IMR-90 (cell line): ENCODE data around the gene HNMT. TPM values are rescaled to one million over a fixed set of nuclear protein-coding genes. Genes with fewer than 3 reads are reported as not detected.

Experiments used
- ATAC-seq: fragments of 200-7000 bp; cut with Tn5 transposase; 2 replicates; pipeline ENCODE4 v1.9.1; 2020; ENCODE audit warnings: low read depth, mild to moderate bottlenecking, moderate library complexity
- BruUV-seq: library from RNA; stranded (reverse); fragments of 400-500 nt; replicated peaks from 2 replicates; lab custom pipeline; 2021; lab: Mats Ljungman, UMichigan
- CTCF ChIA-PET: fragments of 300-600 bp; formaldehyde crosslinking; extraction: SDS; loops from one replicate; lab custom pipeline; 2021; ENCODE audit warnings: antibody characterized with exemption; lab: Yijun Ruan, JAX
- POLR2A ChIA-PET: fragments of 300-600 bp; sonication (Branson Sonifier 250); formaldehyde crosslinking; loops from one replicate; lab custom pipeline; 2022; ENCODE audit warnings: antibody characterized with exemption; ENCODE audit not compliant: unreplicated experiment; lab: Charles Lee
- DNase-seq: peaks from one replicate; pipeline ENCODE4 v3.0.0; 2013
- H2AFZ ChIP-seq: replicated peaks from 2 replicates; pipeline ENCODE3; 2013; ENCODE audit warnings: low read length, mild to moderate bottlenecking; ENCODE audit not compliant: poor library complexity
- H2AK5ac ChIP-seq: 2 replicates; pipeline ENCODE4 v1.6.1; 2013; ENCODE audit warnings: low read depth, low read length, inconsistent platforms
- H2AK9ac ChIP-seq: replicated peaks from 2 replicates; pipeline ENCODE3; 2013; ENCODE audit warnings: mild to moderate bottlenecking, low read depth, low read length, moderate library complexity; ENCODE audit not compliant: poor library complexity
- H2BK120ac ChIP-seq: 2 replicates; pipeline ENCODE4 v1.6.1; 2013; ENCODE audit warnings: low read depth, low read length, inconsistent platforms
- H2BK15ac ChIP-seq: 3 replicates; pipeline ENCODE4 v1.6.1; 2013; ENCODE audit warnings: low read depth, low read length, inconsistent platforms
- H2BK20ac ChIP-seq: 2 replicates; pipeline ENCODE4 v1.6.1; 2013; ENCODE audit warnings: low read depth, mild to moderate bottlenecking, inconsistent platforms, low read length, moderate library complexity
- H2BK5ac ChIP-seq: 2 replicates; pipeline ENCODE4 v1.6.1; 2013; ENCODE audit warnings: mild to moderate bottlenecking, low read depth, low read length, inconsistent platforms; ENCODE audit not compliant: poor library complexity, severe bottlenecking
- H3K14ac ChIP-seq: replicated peaks from 2 replicates; pipeline ENCODE4 v1.6.1; 2013; ENCODE audit warnings: low read depth, low read length, inconsistent platforms
- H3K18ac ChIP-seq: 2 replicates; pipeline ENCODE4 v1.6.1; 2013; ENCODE audit warnings: low read depth, low read length, control low read depth
- H3K23ac ChIP-seq: 2 replicates; pipeline ENCODE4 v1.6.1; 2013; ENCODE audit warnings: low read depth, low read length, inconsistent platforms
- H3K27ac ChIP-seq: 2 replicates; pipeline ENCODE4 v1.5.1; 2013; ENCODE audit warnings: mild to moderate bottlenecking, control low read depth, low read length; ENCODE audit not compliant: insufficient read depth
- H3K27me3 ChIP-seq: 2 replicates; pipeline ENCODE4 v1.6.1; 2013; ENCODE audit warnings: low read length; ENCODE audit not compliant: control insufficient read depth, insufficient read depth
- H3K36me3 ChIP-seq: 2 replicates; pipeline ENCODE4 v1.6.1; 2013; ENCODE audit warnings: low read length, mixed read lengths; ENCODE audit not compliant: control insufficient read depth, insufficient read depth
- H3K4ac ChIP-seq: 2 replicates; pipeline ENCODE4 v1.6.1; 2013; ENCODE audit warnings: low read depth, low read length, inconsistent platforms
- H3K4me1 ChIP-seq: 2 replicates; pipeline ENCODE4 v1.6.1; 2013; ENCODE audit warnings: low read length, mixed read lengths; ENCODE audit not compliant: control insufficient read depth, insufficient read depth
- H3K4me2 ChIP-seq: 2 replicates; pipeline ENCODE4 v1.6.1; 2013; ENCODE audit warnings: low read depth, mild to moderate bottlenecking, control low read depth, low read length, moderate library complexity
- H3K4me3 ChIP-seq: 2 replicates; pipeline ENCODE4 v1.5.1; 2013; ENCODE audit warnings: low read depth, mild to moderate bottlenecking, control low read depth, low read length, moderate library complexity; ENCODE audit not compliant: insufficient read depth
- H3K56ac ChIP-seq: 2 replicates; pipeline ENCODE4 v1.6.1; 2013; ENCODE audit warnings: low read length, inconsistent platforms; ENCODE audit not compliant: insufficient read depth; ENCODE audit errors: extremely low read depth
- H3K79me1 ChIP-seq, 2 experiments: 2 replicates each; pipeline ENCODE4 v1.6.1; 2013; ENCODE audit warnings: low read length in 2 of 2, inconsistent platforms in 1 of 2, low read depth in 1 of 2
- H3K9ac ChIP-seq: 2 replicates; pipeline ENCODE4 v1.6.1; 2013; ENCODE audit warnings: low read depth, low read length, control low read depth
- H3K9me1 ChIP-seq: 2 replicates; pipeline ENCODE4 v1.6.1; 2013; ENCODE audit warnings: low read length, inconsistent platforms; ENCODE audit not compliant: insufficient read depth
- H3K9me3 ChIP-seq: 2 replicates; pipeline ENCODE4 v1.6.1; 2013; ENCODE audit warnings: low read length; ENCODE audit not compliant: control insufficient read depth, insufficient read depth
- H4K20me1 ChIP-seq: 2 replicates; pipeline ENCODE4 v1.6.1; 2013; ENCODE audit warnings: low read length, inconsistent platforms; ENCODE audit not compliant: insufficient read depth
- H4K5ac ChIP-seq: 2 replicates; pipeline ENCODE4 v1.6.1; 2013; ENCODE audit warnings: mild to moderate bottlenecking, low read depth, low read length, control low read depth
- H4K8ac ChIP-seq, 2 experiments: 2 replicates each; pipeline ENCODE4 v1.6.1; 2013; ENCODE audit warnings: low read depth in 2 of 2, low read length in 2 of 2, control low read depth in 1 of 2, inconsistent platforms in 1 of 2
- H4K91ac ChIP-seq: 2 replicates; pipeline ENCODE4 v1.6.1; 2013; ENCODE audit warnings: low read depth, low read length, inconsistent platforms; ENCODE audit not compliant: insufficient read depth
- BHLHE40 ChIP-seq: fragments of 150-350 bp; IDR thresholded peaks from 2 replicates; pipeline ENCODE4 v1.6.1; 2016; ENCODE audit warnings: mild to moderate bottlenecking, low read depth, low read length
- CEBPB ChIP-seq: IDR thresholded peaks from 2 replicates; pipeline ENCODE4 v1.6.1; 2012; ENCODE audit warnings: low read depth, low read length, improper control_type of control experiment
- CHD1 ChIP-seq: IDR thresholded peaks from 2 replicates; pipeline ENCODE4 v1.6.1; 2012; ENCODE audit warnings: low read depth, low read length, improper control_type of control experiment
- FOS ChIP-seq: fragments of 150-350 bp; IDR thresholded peaks from 2 replicates; pipeline ENCODE4 v1.6.1; 2016; ENCODE audit warnings: low read depth, low read length
- MAFK ChIP-seq: IDR thresholded peaks from 2 replicates; pipeline ENCODE4 v1.6.1; 2012; ENCODE audit warnings: low read depth, low read length, improper control_type of control experiment
- MAZ ChIP-seq: IDR thresholded peaks from 2 replicates; pipeline ENCODE4 v1.6.1; 2012; ENCODE audit warnings: low read depth, mild to moderate bottlenecking, low read length, improper control_type of control experiment, moderate library complexity, borderline replicate concordance
- MXI1 ChIP-seq: IDR thresholded peaks from 2 replicates; pipeline ENCODE4 v1.6.1; 2012; ENCODE audit warnings: low read depth, mild to moderate bottlenecking, low read length, moderate library complexity, borderline replicate concordance
- NFE2L2 ChIP-seq: fragments of 150-350 bp; IDR thresholded peaks from 2 replicates; pipeline ENCODE4 v1.6.1; 2016; ENCODE audit warnings: low read depth, mild to moderate bottlenecking, low read length
- POLR2A ChIP-seq: IDR thresholded peaks from 2 replicates; pipeline ENCODE4 v1.6.1; 2012; ENCODE audit warnings: mild to moderate bottlenecking, low read depth, low read length
- RAD21 ChIP-seq: IDR thresholded peaks from 2 replicates; pipeline ENCODE4 v1.6.1; 2012; ENCODE audit warnings: low read length, improper control_type of control experiment
- RCOR1 ChIP-seq: IDR thresholded peaks from 2 replicates; pipeline ENCODE4 v1.6.1; 2012; ENCODE audit warnings: mild to moderate bottlenecking, low read length, improper control_type of control experiment; ENCODE audit not compliant: insufficient replicate concordance
- RFX5 ChIP-seq: IDR thresholded peaks from 2 replicates; pipeline ENCODE4 v1.8.0; 2012; ENCODE audit warnings: low read depth, mild to moderate bottlenecking, low read length, moderate library complexity
- SMC3 ChIP-seq: fragments of 150-350 bp; IDR thresholded peaks from 2 replicates; pipeline ENCODE4 v1.6.1; 2016; ENCODE audit warnings: low read depth, mild to moderate bottlenecking, antibody characterized with exemption, low read length, moderate library complexity
- WGBS, 2 experiments: methylation state at CpG; one replicate each; pipeline versions ENCODE4 v1.1.5 to v1.1.7; 2013; ENCODE audit warnings: missing lambda C conversion rate in 2 of 2; ENCODE audit not compliant: insufficient read length in 1 of 2; ENCODE audit errors: extremely low coverage in 2 of 2; 5-methylcytosine and 5-hydroxymethylcytosine counted together
- dilution Hi-C: fragments of 300-500 bp; cut with HindIII; formaldehyde crosslinking; loops from one replicate; pipeline ENCODE4 v1.14.3; 2018; ENCODE audit warnings: low sequenced_read_pairs; ENCODE audit not compliant: unreplicated experiment
- in situ Hi-C: fragments of 300-500 bp; cut with MboI; formaldehyde crosslinking; loops from 3 replicates; pipeline ENCODE4 v1.14.3; 2019; ENCODE audit warnings: low sequenced_read_pairs, inconsistent platforms, mixed read lengths
- intact Hi-C: fragments of 100-400 bp; cut with micrococcal nuclease; formaldehyde crosslinking; loops from 2 replicates; pipeline ENCODE4 v1.10.0; 2022
- polyA plus RNA-seq, 3 experiments: library from polyadenylated mRNA; depleted of rRNA; stranded (reverse); fragments of >200 nt; gene quantifications; 2 replicates each; pipeline ENCODE4 v1.2.3, GENCODE V29; 2012; ENCODE audit warnings: low replicate concordance in 1 of 3
- total RNA-seq: library from RNA; depleted of rRNA; stranded (reverse); fragments of >200 nt; gene quantifications from 2 replicates; pipeline ENCODE4 v1.2.3, GENCODE V29; 2012
- TF ChIP-seq, protein P1 (sequence below): fragments of 150-350 bp; IDR thresholded peaks from 2 replicates; pipeline ENCODE4 v1.6.1; 2017; ENCODE audit warnings: mild to moderate bottlenecking, antibody characterized with exemption, low read length, low read depth
- TF ChIP-seq, protein P2 (sequence below): fragments of 150-350 bp; IDR thresholded peaks from 2 replicates; pipeline ENCODE4 v1.6.1; 2016; ENCODE audit warnings: low read depth, mild to moderate bottlenecking, low read length, moderate library complexity, borderline replicate concordance
- TF ChIP-seq, protein P3 (sequence below): conservative IDR thresholded peaks from 2 replicates; pipeline ENCODE4 v1.5.1; 2012; ENCODE audit warnings: mild to moderate bottlenecking, low read depth, low read length, improper control_type of control experiment

The HNMT gene
- total and polyA plus RNA-seq, 2 of the 4 experiments (the other 2 are of a cell fraction), result 6.4 to 14.2 TPM

DNA sequence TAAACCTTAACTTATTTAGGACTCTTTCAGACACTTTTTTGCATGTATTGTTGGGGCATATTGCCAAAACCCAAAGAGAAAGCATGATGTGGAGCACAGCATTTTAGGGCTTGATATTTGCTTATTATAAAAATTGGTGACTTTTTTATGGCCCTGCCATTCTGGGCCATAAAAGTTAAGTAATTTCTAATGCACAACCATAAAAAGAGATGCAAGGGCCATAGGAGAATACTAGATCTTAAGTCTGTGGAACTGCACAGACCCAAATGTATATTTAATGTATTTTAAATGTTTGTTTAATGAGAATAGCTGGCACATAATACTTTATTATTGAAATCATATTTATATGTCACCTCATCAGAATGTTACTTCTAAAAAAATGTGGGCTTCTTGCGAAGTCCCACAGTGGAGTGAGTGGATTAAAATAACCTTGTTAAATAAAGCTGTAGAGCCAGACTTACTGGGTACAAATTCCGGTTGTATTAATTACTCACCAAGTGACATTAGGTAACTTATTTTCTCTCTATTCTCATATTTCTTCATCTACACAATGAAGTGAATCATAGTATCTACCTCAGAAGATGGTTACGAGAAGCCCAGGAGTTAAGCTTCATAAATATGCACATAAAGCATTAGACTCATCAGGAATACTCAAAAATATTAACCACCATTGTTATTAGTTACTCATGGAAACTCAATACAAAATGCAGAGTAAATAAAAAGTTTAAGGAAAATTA, 52.2 kb downstream of the HNMT start:
- Histone ChIP-seq H2BK20ac (no peak overlapping the region), H3K27ac (no peak overlapping the region), H3K4me1 (no peaks in the 10 kb centered on the region), H4K8ac (no peak overlapping the region), H3K4me2 (no peak overlapping the region), H2BK15ac (no peak overlapping the region), H3K4ac (no peak overlapping the region), H3K27me3 (no peaks in the 10 kb centered on the region), H2AK5ac (no peak overlapping the region), H3K9ac (no peak overlapping the region), H2BK5ac (no peak overlapping the region), H3K56ac (no peak overlapping the region), H2AFZ (no peak overlapping the region), H4K5ac (no peak overlapping the region), H4K91ac (no peak overlapping the region), H2AK9ac (no peak overlapping the region), H3K79me1 (no peaks in the 10 kb centered on the region), H3K4me3 (no peak overlapping the region), H4K20me1 (no peaks in the 10 kb centered on the region), H3K18ac (no peak overlapping the region), H3K36me3 (no peaks in the 10 kb centered on the region), H3K14ac (no peak overlapping the region), H3K9me3 (no peaks in the 10 kb centered on the region), H3K23ac (no peak overlapping the region), H2BK120ac (no peak overlapping the region), H3K9me1 (no peaks in the 10 kb centered on the region)
- no CpG with 5 or more reads among the region's 3 CpGs for WGBS, 2 experiments
- BruUV-seq, result no TSS peak
- ChIA-PET CTCF (no interaction called here), POLR2A (no interaction called here)
- no peak for ATAC-seq
- no peak for DNase-seq
- dilution Hi-C loops, result no loop called here
- TF ChIP-seq FOS, result no peak
- no peak for TF ChIP-seq CHD1
- TF ChIP-seq, protein P1, sequence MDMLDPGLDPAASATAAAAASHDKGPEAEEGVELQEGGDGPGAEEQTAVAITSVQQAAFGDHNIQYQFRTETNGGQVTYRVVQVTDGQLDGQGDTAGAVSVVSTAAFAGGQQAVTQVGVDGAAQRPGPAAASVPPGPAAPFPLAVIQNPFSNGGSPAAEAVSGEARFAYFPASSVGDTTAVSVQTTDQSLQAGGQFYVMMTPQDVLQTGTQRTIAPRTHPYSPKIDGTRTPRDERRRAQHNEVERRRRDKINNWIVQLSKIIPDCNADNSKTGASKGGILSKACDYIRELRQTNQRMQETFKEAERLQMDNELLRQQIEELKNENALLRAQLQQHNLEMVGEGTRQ, result no peak
- no peak for TF ChIP-seq RCOR1
- TF ChIP-seq BHLHE40, result no peak
- no peak for TF ChIP-seq RFX5
- no peak for TF ChIP-seq NFE2L2
- no peak for TF ChIP-seq MAZ
- no peak for TF ChIP-seq POLR2A
- no peak for TF ChIP-seq CEBPB
- TF ChIP-seq MXI1, result no peak
- TF ChIP-seq SMC3, result no peak
- TF ChIP-seq, protein P2, sequence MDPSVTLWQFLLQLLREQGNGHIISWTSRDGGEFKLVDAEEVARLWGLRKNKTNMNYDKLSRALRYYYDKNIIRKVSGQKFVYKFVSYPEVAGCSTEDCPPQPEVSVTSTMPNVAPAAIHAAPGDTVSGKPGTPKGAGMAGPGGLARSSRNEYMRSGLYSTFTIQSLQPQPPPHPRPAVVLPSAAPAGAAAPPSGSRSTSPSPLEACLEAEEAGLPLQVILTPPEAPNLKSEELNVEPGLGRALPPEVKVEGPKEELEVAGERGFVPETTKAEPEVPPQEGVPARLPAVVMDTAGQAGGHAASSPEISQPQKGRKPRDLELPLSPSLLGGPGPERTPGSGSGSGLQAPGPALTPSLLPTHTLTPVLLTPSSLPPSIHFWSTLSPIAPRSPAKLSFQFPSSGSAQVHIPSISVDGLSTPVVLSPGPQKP, result no peak
- TF ChIP-seq, protein P3, sequence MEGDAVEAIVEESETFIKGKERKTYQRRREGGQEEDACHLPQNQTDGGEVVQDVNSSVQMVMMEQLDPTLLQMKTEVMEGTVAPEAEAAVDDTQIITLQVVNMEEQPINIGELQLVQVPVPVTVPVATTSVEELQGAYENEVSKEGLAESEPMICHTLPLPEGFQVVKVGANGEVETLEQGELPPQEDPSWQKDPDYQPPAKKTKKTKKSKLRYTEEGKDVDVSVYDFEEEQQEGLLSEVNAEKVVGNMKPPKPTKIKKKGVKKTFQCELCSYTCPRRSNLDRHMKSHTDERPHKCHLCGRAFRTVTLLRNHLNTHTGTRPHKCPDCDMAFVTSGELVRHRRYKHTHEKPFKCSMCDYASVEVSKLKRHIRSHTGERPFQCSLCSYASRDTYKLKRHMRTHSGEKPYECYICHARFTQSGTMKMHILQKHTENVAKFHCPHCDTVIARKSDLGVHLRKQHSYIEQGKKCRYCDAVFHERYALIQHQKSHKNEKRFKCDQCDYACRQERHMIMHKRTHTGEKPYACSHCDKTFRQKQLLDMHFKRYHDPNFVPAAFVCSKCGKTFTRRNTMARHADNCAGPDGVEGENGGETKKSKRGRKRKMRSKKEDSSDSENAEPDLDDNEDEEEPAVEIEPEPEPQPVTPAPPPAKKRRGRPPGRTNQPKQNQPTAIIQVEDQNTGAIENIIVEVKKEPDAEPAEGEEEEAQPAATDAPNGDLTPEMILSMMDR, result no peak
- TF ChIP-seq MAFK, result no peak
- TF ChIP-seq RAD21, result no peak
- intact Hi-C loops, result loop anchor here (2.0 kb wide), 1 partner anchor 34 kb away; no protein-coding TSS in a partner anchor
- in situ Hi-C loops, result no loop called here
